Tibial nerve (tissue), 4 donors: ENCODE results near the gene WARS2.

Experiments used
- EP300 ChIP-seq, 2 donors: sonication (generic); formaldehyde crosslinking; IDR thresholded peaks; one replicate each; pipeline ENCODE4 v1.6.1; 2017; ENCODE audit warnings: antibody characterized with exemption in 2 of 2, mild to moderate bottlenecking in 1 of 2
- POLR2A ChIP-seq, 2 donors: fragments of 450-650 bp; IDR thresholded peaks; one replicate each; pipeline ENCODE4 v1.6.1; 2017; ENCODE audit warnings: antibody characterized with exemption in 2 of 2, mild to moderate bottlenecking in 2 of 2, moderate library complexity in 2 of 2
- TF ChIP-seq, protein P1 (sequence below), 5 experiments: fragments of 200-600 bp in 3 of 5; fragments of 450-650 bp in 2 of 5; sonication (generic) in 3 of 5; IDR thresholded peaks; one replicate each; pipeline ENCODE4 v1.5.1; 2016 to 2019; ENCODE audit warnings: antibody characterized with exemption in 5 of 5, mild to moderate bottlenecking in 3 of 5, moderate library complexity in 2 of 5

DNA sequence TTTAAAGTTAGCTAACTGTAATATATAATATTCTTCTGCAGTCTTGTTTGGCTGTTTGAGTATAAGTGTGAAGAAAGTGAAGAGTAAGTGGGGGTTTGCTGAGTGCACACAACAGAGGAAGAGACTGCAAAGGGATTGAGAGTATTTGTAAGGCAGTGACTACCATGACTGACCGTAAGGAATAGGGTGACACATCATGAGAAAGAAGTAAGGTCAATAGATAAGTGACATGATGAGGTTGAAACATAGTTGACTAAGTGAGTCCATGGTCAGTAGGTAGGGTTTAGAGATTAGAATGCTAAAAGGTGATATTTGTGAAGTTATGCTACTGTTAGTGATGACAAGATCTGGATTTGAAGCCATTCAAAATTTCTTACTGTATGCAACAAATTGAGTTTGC is 27.7 kb downstream of the WARS2 start:
- no peak for TF ChIP-seq POLR2A (IDR thresholded peaks at IDR 0.05)
- TF ChIP-seq, protein P1, sequence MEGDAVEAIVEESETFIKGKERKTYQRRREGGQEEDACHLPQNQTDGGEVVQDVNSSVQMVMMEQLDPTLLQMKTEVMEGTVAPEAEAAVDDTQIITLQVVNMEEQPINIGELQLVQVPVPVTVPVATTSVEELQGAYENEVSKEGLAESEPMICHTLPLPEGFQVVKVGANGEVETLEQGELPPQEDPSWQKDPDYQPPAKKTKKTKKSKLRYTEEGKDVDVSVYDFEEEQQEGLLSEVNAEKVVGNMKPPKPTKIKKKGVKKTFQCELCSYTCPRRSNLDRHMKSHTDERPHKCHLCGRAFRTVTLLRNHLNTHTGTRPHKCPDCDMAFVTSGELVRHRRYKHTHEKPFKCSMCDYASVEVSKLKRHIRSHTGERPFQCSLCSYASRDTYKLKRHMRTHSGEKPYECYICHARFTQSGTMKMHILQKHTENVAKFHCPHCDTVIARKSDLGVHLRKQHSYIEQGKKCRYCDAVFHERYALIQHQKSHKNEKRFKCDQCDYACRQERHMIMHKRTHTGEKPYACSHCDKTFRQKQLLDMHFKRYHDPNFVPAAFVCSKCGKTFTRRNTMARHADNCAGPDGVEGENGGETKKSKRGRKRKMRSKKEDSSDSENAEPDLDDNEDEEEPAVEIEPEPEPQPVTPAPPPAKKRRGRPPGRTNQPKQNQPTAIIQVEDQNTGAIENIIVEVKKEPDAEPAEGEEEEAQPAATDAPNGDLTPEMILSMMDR (IDR thresholded peaks at IDR 0.05): no peak
- no peak for TF ChIP-seq EP300 (IDR thresholded peaks at IDR 0.05)
